Omental fat pad (tissue), 4 donors: Measurements from ENCODE around the gene LHPP. TPM values are rescaled to one million over a fixed set of nuclear protein-coding genes. Genes with fewer than 3 reads are reported as not detected.

Experiments used
- ATAC-seq: fragments of 150-250 bp; one replicate; pipeline ENCODE4 v1.9.1; 2016; ENCODE audit warnings: mild to moderate bottlenecking, moderate library complexity; ENCODE audit not compliant: low FRiP score
- DNase-seq: peaks from one replicate; pipeline ENCODE4 v3.0.0-alpha.2; 2019; ENCODE audit warnings: low spot score
- total RNA-seq, 4 donors: library from RNA; depleted of rRNA; stranded (reverse); fragments of >200 nt; gene quantifications; one replicate each; pipeline ENCODE4 v1.1.0, GENCODE V29; 2016
- TF ChIP-seq, protein P1 (sequence below), 3 donors: fragments of 450-650 bp; IDR thresholded peaks; one replicate each; pipeline ENCODE4 v1.5.1; 2016 to 2017; ENCODE audit warnings: antibody characterized with exemption in 3 of 3, mild to moderate bottlenecking in 3 of 3, moderate library complexity in 2 of 3

Gene LHPP
- total RNA-seq, 4 donors from 2014 or later = 10.1 to 16.2 (median 13.7) TPM

DNA sequence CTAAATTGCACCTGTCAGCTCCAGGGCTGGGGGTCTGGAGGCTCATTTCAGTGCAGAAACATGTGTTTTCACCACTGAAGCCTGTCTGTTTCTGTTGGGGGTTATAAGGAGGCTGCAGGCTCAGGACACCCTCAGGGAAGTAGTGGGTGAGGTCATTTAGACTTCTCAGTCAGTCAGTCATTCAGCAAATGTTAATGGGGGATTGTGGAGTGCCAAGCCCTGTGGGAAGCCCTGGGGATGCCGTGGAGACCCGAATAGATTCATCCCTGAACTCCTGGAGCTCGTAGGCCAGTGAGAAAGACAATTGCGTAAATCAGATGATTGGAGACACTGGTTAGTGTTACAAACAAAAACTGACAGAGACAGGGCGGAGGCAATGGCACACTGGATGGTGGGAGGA lies 19.2 kb downstream of the LHPP start:
- DNase-seq = no peak
- ATAC-seq = no peak
- TF ChIP-seq, protein P1, sequence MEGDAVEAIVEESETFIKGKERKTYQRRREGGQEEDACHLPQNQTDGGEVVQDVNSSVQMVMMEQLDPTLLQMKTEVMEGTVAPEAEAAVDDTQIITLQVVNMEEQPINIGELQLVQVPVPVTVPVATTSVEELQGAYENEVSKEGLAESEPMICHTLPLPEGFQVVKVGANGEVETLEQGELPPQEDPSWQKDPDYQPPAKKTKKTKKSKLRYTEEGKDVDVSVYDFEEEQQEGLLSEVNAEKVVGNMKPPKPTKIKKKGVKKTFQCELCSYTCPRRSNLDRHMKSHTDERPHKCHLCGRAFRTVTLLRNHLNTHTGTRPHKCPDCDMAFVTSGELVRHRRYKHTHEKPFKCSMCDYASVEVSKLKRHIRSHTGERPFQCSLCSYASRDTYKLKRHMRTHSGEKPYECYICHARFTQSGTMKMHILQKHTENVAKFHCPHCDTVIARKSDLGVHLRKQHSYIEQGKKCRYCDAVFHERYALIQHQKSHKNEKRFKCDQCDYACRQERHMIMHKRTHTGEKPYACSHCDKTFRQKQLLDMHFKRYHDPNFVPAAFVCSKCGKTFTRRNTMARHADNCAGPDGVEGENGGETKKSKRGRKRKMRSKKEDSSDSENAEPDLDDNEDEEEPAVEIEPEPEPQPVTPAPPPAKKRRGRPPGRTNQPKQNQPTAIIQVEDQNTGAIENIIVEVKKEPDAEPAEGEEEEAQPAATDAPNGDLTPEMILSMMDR (IDR thresholded peaks at IDR 0.05) = no peak

DNA sequence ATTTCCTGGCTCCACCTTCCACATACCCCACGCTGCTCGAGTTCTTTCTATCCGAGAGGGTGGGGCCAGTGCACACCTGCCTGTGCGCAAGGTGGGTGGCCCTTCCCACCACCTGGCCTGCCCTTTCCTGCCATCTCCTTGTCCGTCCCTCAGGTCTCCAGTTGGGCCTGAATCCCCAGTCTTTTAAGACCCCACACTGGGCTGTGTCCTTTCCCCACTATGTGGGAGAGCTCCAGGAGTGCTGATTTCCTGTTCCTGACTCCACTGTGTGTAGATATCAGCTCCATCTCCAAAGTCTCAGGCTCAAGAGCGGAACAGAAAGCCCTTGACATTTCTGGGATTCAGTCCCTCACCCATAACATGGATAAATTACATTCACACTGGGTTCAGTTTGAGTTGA lies 20.1 kb downstream of the LHPP start:
- TF ChIP-seq, protein P1 (IDR thresholded peaks at IDR 0.05) = no peak
- DNase-seq = no peak
- ATAC-seq = no peak

DNA sequence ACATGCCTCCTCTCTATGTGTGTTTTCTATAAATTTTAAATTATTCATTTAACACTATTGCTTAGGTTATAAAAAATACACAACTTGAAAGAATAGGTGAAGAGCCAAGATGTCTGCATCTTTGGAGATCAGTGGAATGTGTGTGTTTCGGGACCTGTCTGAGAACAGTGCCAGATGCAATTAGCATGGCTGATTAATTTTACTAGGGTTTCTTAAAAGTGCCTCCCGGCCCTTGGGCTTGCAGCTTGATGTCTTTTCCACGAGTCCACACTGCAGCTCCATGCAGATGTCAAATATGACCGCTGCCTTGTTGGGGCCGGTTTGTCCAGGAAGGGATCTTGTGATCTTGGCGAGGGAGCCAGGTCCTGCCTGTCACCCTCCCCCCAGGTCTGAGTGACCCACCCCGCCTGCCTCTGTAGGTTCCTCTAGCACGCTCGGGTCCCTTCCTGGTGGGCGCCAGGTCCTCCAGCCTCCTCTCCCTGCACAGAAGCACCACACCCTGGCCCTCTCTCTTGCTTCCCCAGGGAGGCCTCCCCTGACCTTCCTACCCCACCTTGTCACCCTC lies 20.7 kb downstream of the LHPP start:
- ATAC-seq = no peak
- TF ChIP-seq, protein P1 (IDR thresholded peaks at IDR 0.05) = no peak
- no peak for DNase-seq

DNA sequence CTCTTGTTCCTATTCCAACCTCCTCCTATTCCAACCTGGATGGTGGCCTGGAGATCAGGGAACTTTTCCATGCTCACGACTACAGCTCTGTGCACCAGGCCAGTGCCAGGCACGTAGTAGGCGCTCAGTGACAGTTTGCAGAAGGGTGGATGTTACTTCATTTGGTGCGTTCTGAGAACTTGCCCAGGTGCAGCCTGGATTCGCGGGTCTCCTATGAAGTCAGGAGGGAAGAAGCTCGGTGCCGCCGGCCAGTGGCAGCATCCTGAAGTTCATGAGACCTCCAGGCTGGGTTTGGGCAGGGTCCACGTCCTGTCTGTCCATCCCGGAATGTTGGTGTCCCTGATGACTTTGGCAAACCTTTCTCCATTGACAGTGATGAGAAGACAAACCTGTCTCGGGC lies 21.3 kb downstream of the LHPP start:
- ATAC-seq (no peak), DNase-seq (no peak)
- TF ChIP-seq, protein P1 (IDR thresholded peaks at IDR 0.05) = no peak

DNA sequence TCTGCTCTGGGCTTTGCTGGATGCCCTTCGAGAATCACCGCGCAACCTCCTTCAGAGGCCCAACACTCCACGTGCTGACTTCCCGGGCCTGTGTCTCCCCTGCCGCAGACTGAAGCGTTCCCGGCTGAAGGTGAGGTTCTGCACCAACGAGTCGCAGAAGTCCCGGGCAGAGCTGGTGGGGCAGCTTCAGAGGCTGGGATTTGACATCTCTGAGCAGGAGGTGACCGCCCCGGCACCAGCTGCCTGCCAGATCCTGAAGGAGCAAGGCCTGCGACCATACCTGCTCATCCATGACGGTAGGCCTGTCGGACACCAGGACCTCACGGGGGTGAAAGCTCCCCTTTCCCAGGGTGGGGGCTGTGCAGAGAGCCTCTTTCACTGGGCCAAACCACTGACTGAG lies 22.4 kb downstream of the LHPP start:
- ATAC-seq (no peak), DNase-seq (no peak)
- TF ChIP-seq, protein P1 (IDR thresholded peaks at IDR 0.05) = no peak

DNA sequence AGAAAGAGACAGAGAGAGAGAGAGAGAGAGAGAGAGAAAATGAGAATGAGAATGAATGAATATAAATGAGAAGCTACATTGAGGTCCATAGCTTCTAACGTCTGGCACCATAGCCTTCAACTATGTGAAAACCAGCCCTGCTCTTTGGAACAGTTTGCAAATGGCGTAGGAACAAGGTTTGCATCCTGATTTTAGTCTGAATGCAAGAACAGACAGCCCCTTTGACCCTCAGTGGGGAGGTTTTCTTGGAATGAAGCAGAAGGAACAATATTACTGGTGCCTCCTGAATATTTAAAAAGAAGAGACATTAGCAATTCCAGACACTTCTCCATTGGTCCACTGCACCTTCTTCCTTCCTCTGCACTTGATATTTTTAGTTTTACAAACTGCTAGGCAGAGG lies 23.0 kb downstream of the LHPP start:
- DNase-seq = no peak
- no peak for ATAC-seq
- TF ChIP-seq, protein P1 (IDR thresholded peaks at IDR 0.05) = no peak

DNA sequence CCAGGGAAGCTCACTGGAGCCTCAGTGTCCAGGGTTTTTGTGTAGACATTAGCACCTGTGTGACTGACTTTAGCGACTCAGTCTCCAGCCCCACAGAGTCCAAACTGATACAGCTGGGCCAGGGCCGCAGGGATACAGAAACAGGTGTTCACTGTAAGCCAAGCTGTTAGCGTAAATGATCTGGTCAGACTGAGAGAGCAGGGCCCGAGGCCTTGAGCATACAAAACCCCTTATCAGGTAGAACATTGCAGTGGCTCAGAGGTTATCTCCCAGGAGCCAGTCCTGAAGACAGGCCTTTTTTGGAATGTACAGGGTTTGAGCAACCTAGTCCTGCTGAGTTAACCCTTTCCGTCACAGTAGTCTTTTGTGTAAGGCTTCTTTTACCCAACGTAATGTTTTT lies 25.0 kb downstream of the LHPP start:
- TF ChIP-seq, protein P1 (IDR thresholded peaks at IDR 0.05) = no peak
- DNase-seq = no peak
- no peak for ATAC-seq
